Hematopoietic multipotent progenitor cell treated with erythropoietin and hydrocortisone succinate and interleukin-3 and kit ligand, for 17 days (in vitro differentiated cells): ENCODE results near the gene ENTPD6.

Source experiments
- DNase-seq: peaks from one replicate; pipeline ENCODE4 v3.0.0-alpha.2; 2015; ENCODE audit warnings: low spot score

The ENTPD6 gene

GRCh38 chr20:25209400-25209799, 13.9 kb downstream of the ENTPD6 start:
- DNase-seq, result no peak

GRCh38 chr20:25209911-25210310, 14.4 kb downstream of the ENTPD6 start:
- DNase-seq, result no peak

GRCh38 chr20:25211273-25211672, 15.8 kb downstream of the ENTPD6 start:
- DNase-seq, result no peak

DNA sequence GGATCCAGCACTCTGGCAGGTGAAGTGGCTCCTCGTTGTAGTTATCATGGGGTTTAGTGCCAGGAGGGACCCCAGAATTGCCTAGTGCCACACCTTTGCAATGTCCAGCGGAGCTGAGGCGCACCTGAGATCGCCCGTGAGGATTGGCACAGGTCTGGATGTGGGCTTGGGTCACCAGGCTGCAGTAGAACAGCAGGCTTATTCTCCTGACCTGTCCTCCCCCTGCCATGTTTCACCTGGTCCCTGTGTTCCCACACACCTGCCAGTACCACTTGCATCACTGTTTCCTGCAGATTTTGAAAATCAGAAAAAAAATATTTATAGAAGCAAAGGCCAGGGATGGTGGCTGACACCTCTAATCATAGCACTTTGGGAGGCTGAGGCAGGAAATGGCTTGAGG, 16.7 kb downstream of the ENTPD6 start:
- DNase-seq, result no peak

- no peak for DNase-seq
Measured at GRCh38 chr20:25213566-25214425, 18.3 kb downstream of the ENTPD6 start.

DNA sequence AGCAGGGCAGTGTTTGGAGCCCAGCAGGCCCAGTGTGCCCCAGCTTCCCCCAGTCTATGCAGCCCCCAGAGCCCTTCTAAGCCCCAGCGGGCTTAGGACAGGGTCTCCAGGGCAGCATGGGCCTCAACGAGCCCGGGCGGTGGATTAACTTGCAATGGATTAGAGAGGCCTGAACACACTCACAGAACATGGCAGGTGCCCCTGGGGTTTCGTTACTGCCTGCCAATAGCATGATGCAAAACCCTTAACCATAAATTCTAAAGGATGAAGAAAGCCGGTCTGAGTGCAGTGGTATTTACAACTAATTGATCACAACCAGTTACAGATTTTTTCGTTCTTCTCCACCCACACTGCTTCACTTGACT, 18.9 kb downstream of the ENTPD6 start:
- DNase-seq, result no peak

DNA sequence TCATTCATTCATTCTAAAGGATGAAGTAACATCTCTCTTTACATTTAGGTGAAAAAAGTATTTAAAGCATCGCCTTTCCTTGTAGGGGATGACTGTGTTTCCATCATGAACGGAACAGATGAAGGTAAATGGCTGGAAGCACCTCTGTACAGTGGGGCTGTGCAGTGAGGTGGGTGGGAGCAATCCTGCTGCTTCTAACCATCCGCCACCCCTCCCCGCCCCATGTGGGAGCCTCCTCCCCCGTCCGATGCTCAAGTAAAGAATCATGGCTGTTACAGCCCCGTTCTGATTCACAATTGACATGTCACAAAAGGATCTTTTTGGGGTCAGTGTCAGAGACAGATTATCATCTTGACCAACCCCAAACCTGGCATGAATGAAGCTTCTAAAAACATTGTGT, 19.3 kb downstream of the ENTPD6 start:
- no peak for DNase-seq

GRCh38 chr20:25215521-25215920, 20.0 kb downstream of the ENTPD6 start:
- no peak for DNase-seq

GRCh38 chr20:25216199-25216945, 20.9 kb downstream of the ENTPD6 start:
- DNase-seq, result no peak

DNA sequence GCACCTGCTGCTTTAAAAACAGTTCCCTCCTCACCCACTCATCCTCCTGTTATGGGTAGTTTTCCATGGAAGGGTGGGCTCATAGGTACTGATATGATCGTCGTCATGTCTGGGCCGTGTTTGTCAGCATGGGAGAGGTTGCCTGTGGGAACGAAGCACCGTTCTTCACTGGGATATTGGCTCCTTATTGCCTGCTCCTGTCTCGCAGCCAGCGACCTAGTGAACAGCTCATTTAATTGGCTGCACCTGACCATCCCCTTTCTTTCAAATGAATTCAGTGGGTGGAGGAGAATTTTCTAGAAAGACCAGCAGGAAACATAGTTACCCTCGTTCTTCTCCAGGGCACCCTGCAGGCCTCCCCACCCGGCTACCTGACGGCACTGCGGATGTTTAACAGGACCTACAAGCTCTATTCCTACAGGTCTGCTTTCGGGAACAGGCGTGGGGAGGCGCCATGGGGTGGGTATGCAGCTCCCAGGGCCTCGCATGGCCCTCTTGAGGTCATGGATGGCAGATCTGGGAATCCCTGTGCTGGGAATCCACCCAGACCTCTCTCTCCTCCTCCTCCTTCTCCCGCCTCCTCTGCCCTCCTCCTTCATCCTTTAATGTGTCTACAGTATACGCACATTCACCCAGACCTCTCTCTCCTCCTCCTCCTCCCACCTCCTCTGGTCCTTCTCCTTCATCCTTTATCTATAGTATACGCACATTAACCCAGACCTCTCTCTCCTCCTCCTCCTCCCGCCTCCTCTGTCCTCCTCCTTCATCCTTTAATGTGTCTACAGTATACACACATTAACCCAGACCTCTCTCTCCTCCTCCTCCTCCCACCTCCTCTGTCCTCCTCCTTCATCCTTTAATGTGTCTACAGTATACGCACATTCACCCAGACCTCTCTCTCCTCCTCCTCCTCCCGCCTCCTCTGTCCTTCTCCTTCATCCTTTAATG, 21.9 kb downstream of the ENTPD6 start:
- DNase-seq, result no peak

- DNase-seq, result no peak
Measured at GRCh38 chr20:25218109-25218486, 22.6 kb downstream of the ENTPD6 start.

GRCh38 chr20:25218492-25218891, 23.0 kb downstream of the ENTPD6 start:
- DNase-seq, result no peak

GRCh38 chr20:25219365-25219764, 23.9 kb downstream of the ENTPD6 start:
- no peak for DNase-seq

GRCh38 chr20:25220021-25220730, 24.7 kb downstream of the ENTPD6 start:
- DNase-seq, result no peak

- no peak for DNase-seq
Measured at GRCh38 chr20:25220810-25221591, 25.5 kb downstream of the ENTPD6 start.

- DNase-seq, result no peak
Measured at GRCh38 chr20:25221592-25222460, 26.3 kb downstream of the ENTPD6 start.

DNA sequence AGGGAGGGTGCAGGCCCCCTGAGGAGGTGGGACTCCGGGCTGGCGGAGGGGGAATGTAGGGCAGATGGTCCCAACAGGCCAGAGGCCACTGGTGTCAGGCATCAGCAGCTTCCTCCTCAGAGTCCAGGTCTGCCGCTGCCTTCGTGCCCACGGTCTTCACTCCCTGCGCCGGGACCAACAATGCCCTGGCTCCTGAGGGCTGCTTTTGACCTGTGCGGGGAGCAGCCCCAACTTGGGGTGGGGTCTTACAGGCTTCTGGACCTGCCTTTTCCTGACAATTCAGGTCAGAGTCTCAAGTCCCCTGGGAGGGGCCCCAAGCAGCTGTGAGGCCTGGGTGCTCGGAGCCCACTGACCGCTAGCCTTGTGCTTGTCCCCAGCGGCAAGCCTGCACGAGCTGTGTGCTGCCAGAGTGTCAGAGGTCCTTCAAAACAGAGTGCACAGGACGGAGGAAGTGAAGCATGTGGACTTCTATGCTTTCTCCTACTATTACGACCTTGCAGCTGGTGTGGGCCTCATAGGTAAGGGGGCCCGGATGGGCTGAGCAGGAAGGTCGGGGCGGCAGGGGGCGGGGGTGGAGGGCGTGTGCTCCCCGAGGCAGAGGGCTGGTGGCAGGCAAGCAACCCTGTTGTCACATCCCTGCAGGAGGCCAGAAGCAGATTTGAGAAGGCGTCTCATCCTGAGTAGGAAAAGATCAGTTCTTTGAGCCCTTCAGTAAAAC, 27.1 kb downstream of the ENTPD6 start:
- DNase-seq, result no peak

DNA sequence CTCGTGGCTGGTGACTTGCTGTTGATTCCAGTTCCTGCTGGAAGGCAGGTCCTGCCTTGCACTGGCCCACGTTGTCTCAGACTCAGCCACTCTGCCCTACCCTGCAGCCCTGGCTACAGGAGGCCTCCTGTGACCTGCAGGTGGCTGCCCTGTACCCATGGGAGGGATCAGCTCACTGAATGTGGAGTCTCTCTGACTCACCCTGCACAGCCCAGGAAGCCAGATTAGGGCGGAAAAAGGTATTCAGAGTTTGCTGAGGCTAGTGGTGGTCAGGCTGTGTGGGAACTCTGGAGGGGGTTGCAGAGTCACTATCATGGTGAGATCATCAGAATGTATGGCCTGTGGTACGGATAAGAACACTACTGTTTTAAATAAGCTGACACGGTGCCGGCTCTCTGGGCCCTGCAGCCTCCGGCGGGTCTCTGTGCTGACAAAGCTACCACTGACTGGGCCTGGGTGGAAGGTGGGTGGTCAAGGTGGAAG, 27.7 kb downstream of the ENTPD6 start:
- DNase-seq, result peak; percentile 33
